ENCODE results near the gene SYNE2.

DNA sequence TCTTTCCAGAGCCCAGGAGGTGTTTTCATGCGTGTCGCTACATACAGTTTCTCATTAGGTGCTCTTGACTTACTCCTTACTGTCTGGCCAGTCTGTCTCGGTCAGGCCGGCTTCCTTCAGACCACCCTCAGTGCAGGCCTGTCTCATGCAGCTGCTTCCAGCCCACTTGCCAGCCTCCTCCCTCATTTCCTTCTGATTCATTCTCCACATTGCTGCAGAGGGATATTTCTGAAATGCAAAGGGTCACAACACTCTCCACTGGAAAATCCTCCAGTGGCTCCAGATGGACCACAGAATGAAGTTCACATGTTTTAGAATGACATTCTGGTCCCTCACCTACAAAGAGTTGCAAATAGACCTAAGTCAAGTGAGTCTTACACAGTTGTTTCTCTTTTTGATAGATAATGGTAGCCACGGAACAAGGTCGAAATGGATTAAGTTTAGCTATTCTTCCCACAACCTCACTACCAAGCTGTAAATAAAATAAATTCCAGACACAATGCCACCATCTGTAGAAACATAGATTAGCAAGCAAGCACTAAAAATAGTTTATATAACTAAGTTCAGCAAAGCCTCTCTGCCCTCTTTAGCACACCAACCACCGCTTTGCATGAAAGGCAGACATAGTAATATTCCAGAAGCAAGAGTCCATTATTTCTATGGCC is 294.5 kb downstream of the SYNE2 start:
- TF ChIP-seq, protein P1, sequence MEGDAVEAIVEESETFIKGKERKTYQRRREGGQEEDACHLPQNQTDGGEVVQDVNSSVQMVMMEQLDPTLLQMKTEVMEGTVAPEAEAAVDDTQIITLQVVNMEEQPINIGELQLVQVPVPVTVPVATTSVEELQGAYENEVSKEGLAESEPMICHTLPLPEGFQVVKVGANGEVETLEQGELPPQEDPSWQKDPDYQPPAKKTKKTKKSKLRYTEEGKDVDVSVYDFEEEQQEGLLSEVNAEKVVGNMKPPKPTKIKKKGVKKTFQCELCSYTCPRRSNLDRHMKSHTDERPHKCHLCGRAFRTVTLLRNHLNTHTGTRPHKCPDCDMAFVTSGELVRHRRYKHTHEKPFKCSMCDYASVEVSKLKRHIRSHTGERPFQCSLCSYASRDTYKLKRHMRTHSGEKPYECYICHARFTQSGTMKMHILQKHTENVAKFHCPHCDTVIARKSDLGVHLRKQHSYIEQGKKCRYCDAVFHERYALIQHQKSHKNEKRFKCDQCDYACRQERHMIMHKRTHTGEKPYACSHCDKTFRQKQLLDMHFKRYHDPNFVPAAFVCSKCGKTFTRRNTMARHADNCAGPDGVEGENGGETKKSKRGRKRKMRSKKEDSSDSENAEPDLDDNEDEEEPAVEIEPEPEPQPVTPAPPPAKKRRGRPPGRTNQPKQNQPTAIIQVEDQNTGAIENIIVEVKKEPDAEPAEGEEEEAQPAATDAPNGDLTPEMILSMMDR (conservative IDR thresholded peaks at IDR 0.05; ENCODE audit: low read length), result no peak
- no peak for TF ChIP-seq EZH2phosphoT487 (IDR thresholded peaks at IDR 0.05; ENCODE audit: borderline replicate concordance, low read depth, low read length)
